ENCODE measurements around the gene MYO15A. TPM values are rescaled to one million over a fixed set of nuclear protein-coding genes. Genes with fewer than 3 reads are reported as not detected.
A peak's percentile ranks its signal among the peaks of the same experiment; 100 is the strongest.

The MYO15A gene
- total and polyA plus RNA-seq, 8 donors: 0.31 to 10.5 (median 0.50) TPM; not detected in 1

GRCh38 chr17:18087610-18088491 is 20.7 kb upstream of the MYO15A start, which contains the start of gene DRG2:
TSS of gene DRG2 (plus strand) at chr17:18087948. CDS start at chr17:18088024, 76 bp downstream.
- H3K4me3 ChIP-seq: peak within 1 kb of the TSS; percentile 58 to 85 (median 74)
- WGBS, 5 donors: 0 to 1% (median 1%) methylated on average over 52 of the region's 52 CpGs
- H3K27ac ChIP-seq: peak within 1 kb of the TSS; percentile 67 to 85 (median 80)
- H3K27me3 ChIP-seq: no peaks in the 10 kb centered on the region
- peaks cover 5 to 22% (median 18%) of the 10 kb centered on the region in 4 donors for H3K36me3 ChIP-seq
- TF ChIP-seq, protein P1, sequence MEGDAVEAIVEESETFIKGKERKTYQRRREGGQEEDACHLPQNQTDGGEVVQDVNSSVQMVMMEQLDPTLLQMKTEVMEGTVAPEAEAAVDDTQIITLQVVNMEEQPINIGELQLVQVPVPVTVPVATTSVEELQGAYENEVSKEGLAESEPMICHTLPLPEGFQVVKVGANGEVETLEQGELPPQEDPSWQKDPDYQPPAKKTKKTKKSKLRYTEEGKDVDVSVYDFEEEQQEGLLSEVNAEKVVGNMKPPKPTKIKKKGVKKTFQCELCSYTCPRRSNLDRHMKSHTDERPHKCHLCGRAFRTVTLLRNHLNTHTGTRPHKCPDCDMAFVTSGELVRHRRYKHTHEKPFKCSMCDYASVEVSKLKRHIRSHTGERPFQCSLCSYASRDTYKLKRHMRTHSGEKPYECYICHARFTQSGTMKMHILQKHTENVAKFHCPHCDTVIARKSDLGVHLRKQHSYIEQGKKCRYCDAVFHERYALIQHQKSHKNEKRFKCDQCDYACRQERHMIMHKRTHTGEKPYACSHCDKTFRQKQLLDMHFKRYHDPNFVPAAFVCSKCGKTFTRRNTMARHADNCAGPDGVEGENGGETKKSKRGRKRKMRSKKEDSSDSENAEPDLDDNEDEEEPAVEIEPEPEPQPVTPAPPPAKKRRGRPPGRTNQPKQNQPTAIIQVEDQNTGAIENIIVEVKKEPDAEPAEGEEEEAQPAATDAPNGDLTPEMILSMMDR (IDR thresholded peaks at IDR 0.05): peak in 1 of 7 experiments; percentile 22
- TF ChIP-seq POLR2AphosphoS5 (IDR thresholded peaks at IDR 0.05) (peak; percentile 78 to 93 (median 82)), POLR2A (IDR thresholded peaks at IDR 0.05) (no peak)
- peak; percentile 96 to 97 for DNase-seq
- H3K9me3 ChIP-seq: no peaks in the 10 kb centered on the region
- H3K4me1 ChIP-seq: peaks cover 10 to 27% (median 24%) of the 10 kb centered on the region in 4 donors
- intact Hi-C loops (cut with DNase I; ENCODE audit: low total_unique reads): no loop called here

GRCh38 chr17:18089613-18090012 is 18.9 kb upstream of the MYO15A start:
- no peak for DNase-seq
- intact Hi-C loops (cut with DNase I; ENCODE audit: low total_unique reads): no loop called here
- WGBS, 5 donors: 91 to 100% (median 97%) methylated on average over 2 of the region's 2 CpGs
- TF ChIP-seq POLR2AphosphoS5 (IDR thresholded peaks at IDR 0.05): no peak
- TF ChIP-seq, protein P1 (IDR thresholded peaks at IDR 0.05): no peak
- no peaks in the 10 kb centered on the region for H3K27me3 ChIP-seq
- peak overlapping the region in 1 of 5 donors; percentile 20 for H3K27ac ChIP-seq
- H3K36me3 ChIP-seq: peaks cover 11 to 35% (median 30%) of the 10 kb centered on the region in 4 donors
- no peaks in the 10 kb centered on the region for H3K9me3 ChIP-seq
- H3K4me1 ChIP-seq: peaks cover 10 to 29% (median 27%) of the 10 kb centered on the region in 4 donors
- peak overlapping the region in 1 of 4 donors; percentile 85 for H3K4me3 ChIP-seq

DNA sequence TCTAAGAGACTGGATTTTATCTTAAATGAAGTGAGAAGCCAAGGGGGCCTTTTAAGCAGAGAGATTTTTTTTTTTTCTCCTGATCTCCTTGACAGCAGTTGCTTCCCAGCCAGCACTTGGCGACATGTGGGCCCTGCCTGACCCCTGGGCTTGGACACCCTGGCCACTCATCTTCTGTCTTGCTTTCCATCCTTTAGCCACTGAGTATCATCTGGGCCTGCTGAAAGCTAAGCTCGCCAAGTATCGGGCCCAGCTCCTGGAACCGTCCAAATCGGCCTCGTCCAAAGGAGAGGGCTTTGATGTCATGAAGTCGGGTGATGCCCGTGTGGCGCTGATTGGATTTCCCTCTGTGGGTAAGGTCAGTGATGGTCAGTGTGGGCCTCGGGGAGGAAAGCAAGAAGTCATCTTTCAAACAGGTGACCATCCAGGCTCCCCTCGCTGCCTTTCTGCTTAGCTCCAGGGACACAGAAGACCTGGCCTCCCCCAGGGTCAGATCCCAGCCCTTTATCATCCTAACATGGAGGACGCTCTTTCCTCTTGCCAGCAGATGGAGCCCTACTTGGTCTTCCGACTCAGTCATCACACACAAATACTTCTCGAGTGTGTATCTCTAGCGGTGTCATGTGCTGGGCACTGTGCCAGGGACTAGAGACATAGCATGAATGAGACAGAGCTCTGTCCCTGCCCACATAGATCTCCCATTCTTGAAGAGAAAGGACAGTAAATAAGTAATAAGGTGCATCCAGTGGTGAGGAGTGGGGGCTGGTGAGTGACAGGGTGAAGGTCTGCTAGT is 14.7 kb upstream of the MYO15A start:
- Histone ChIP-seq H3K27me3 (no peaks in the 10 kb centered on the region), H3K27ac (no peak overlapping the region), H3K36me3 (peaks cover 26 to 77% (median 72%) of the 10 kb centered on the region in 4 donors), H3K9me3 (no peaks in the 10 kb centered on the region), H3K4me3 (no peak overlapping the region), H3K4me1 (peaks cover 3 to 16% (median 8%) of the 10 kb centered on the region in 4 donors)
- 76 to 78% (median 78%) methylated on average over 15 of the region's 15 CpGs for WGBS, 5 donors
- peak in 1 of 2 donors; percentile 51 for DNase-seq
- no peak for TF ChIP-seq POLR2A (IDR thresholded peaks at IDR 0.05)
- TF ChIP-seq, protein P1 (IDR thresholded peaks at IDR 0.05): peak in 1 of 7 experiments; percentile 9
- intact Hi-C loops (cut with DNase I; ENCODE audit: low total_unique reads): no loop called here

DNA sequence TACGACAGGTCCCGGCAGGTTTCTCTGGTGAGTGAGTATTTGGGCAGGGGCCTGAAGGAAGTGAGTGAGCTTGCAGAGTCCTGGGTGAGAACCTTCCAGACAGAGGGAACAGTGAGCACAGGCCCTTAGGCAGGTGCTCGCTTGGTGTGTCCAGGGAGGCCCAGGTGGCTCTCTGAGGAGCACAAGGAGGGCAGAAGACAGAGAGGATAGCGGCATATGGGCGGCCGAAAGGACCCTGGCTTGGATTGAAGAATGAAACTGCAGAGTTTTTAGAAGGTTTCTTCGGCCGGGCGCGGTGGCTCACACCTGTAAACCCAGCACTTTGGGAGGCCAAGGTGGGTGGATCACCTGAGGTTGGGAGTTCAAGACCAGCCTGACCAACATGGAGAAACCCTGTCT is 14.1 kb upstream of the MYO15A start:
- H3K36me3 ChIP-seq: peaks cover 28 to 83% (median 78%) of the 10 kb centered on the region in 4 donors
- H3K9me3 ChIP-seq: no peaks in the 10 kb centered on the region
- H3K27me3 ChIP-seq: no peaks in the 10 kb centered on the region
- intact Hi-C loops (cut with DNase I; ENCODE audit: low total_unique reads): no loop called here
- H3K4me1 ChIP-seq: peaks cover 0 to 10% (median 3%) of the 10 kb centered on the region in 4 donors
- H3K27ac ChIP-seq: no peak overlapping the region
- TF ChIP-seq, protein P1 (IDR thresholded peaks at IDR 0.05): no peak
- TF ChIP-seq EP300 (IDR thresholded peaks at IDR 0.05) (no peak), POLR2AphosphoS5 (IDR thresholded peaks at IDR 0.05) (no peak), POLR2A (IDR thresholded peaks at IDR 0.05) (no peak)
- no peak for DNase-seq
- H3K4me3 ChIP-seq: no peak overlapping the region
- 93 to 98% (median 97%) methylated on average over 10 of the region's 10 CpGs for WGBS, 5 donors

Data from stomach (tissue), 9 donors.